Left colon (tissue), 2 donors: ENCODE results near the gene OGFR. TPM values are rescaled to one million over a fixed set of nuclear protein-coding genes. Genes with fewer than 3 reads are reported as not detected.

Experiments used
- ATAC-seq: fragments of 200-7000 bp; cut with Tn5 transposase; one replicate; pipeline ENCODE4 v1.9.1; 2020; ENCODE audit warnings: mild to moderate bottlenecking, moderate library complexity
- DNase-seq, 2 donors: peaks; one replicate each; pipeline ENCODE4 v3.0.0-alpha.2; 2020
- intact Hi-C, 2 donors: fragments of 100-400 bp; cut with DNase I in 1 of 2; cut with micrococcal nuclease in 1 of 2; formaldehyde crosslinking; loops; one replicate each; pipeline versions ENCODE4 v1.11.2 to v1.14.0; 2022; cut with DNase I, micrococcal nuclease
- total RNA-seq, 2 donors: library from RNA; stranded (reverse); fragmentation: NEBNext Ultra II Directional; extraction: Animal tissue kit (Norgen Biotek cat#: 25700); gene quantifications; one replicate each; pipeline ENCODE4 v1.2.1, GENCODE V29; 2021
- donor health status: DM: no; HTN: no; CAD: no.
- donor health status: DM: yes; HTN: yes; CAD: no.

Gene OGFR
- total RNA-seq, 2 donors from 2014 or later, result 39.5 to 41.0 TPM

GRCh38 chr20:62768234-62768546 lies 36.4 kb upstream of the OGFR start:
- intact Hi-C loops, result no loop called here
- DNase-seq, result no peak

GRCh38 chr20:62768551-62769287 lies 35.9 kb upstream of the OGFR start:
- ATAC-seq (peak; percentile 68), DNase-seq (peak in 1 of 2 donors; percentile 49)
- intact Hi-C loops, result no loop called here

More at GRCh38 chr20:62768234-62768546, 36.4 kb upstream of the OGFR start:
- ATAC-seq, result no peak

- DNase-seq (no peak), ATAC-seq (no peak)
- intact Hi-C loops, result no loop called here
These were observed 35.1 kb upstream of the OGFR start for GRCh38 chr20:62769346-62770071.

- intact Hi-C loops, result no loop called here
- no peak for DNase-seq
- no peak for ATAC-seq
These were observed 34.3 kb upstream of the OGFR start for GRCh38 chr20:62770111-62770910.

- intact Hi-C loops, result no loop called here
- ATAC-seq, result no peak
- DNase-seq, result no peak
These were observed 33.7 kb upstream of the OGFR start for GRCh38 chr20:62770916-62771315.

- ATAC-seq (no peak), DNase-seq (no peak)
- intact Hi-C loops, result no loop called here
These were observed 33.1 kb upstream of the OGFR start for GRCh38 chr20:62771396-62772102.

GRCh38 chr20:62772103-62772611 lies 32.5 kb upstream of the OGFR start:
- ATAC-seq (no peak), DNase-seq (no peak)
- intact Hi-C loops, result no loop called here

GRCh38 chr20:62772619-62772989 lies 32.0 kb upstream of the OGFR start:
- DNase-seq (no peak), ATAC-seq (no peak)
- intact Hi-C loops, result no loop called here

GRCh38 chr20:62772990-62773844 lies 31.4 kb upstream of the OGFR start:
- ATAC-seq (no peak), DNase-seq (no peak)
- intact Hi-C loops, result no loop called here

- DNase-seq (no peak), ATAC-seq (no peak)
- intact Hi-C loops, result no loop called here
These were observed 30.6 kb upstream of the OGFR start for GRCh38 chr20:62773845-62774714.

GRCh38 chr20:62774762-62775161 lies 29.9 kb upstream of the OGFR start:
- DNase-seq, result no peak
- ATAC-seq, result no peak
- intact Hi-C loops, result no loop called here

GRCh38 chr20:62775206-62775605 lies 29.4 kb upstream of the OGFR start:
- ATAC-seq (no peak), DNase-seq (no peak)
- intact Hi-C loops, result no loop called here

GRCh38 chr20:62776035-62776691 lies 28.5 kb upstream of the OGFR start:
- DNase-seq (no peak), ATAC-seq (no peak)
- intact Hi-C loops, result no loop called here

- DNase-seq (peak; percentile 41 to 61), ATAC-seq (peak; percentile 64)
- intact Hi-C loops, result no loop called here
These were observed 27.7 kb upstream of the OGFR start for GRCh38 chr20:62776692-62777527.

- no peak for ATAC-seq
- intact Hi-C loops, result no loop called here
- DNase-seq, result no peak
These were observed 27.2 kb upstream of the OGFR start for GRCh38 chr20:62777528-62777830.

GRCh38 chr20:62778058-62778457 lies 26.6 kb upstream of the OGFR start:
- intact Hi-C loops, result no loop called here
- DNase-seq (no peak), ATAC-seq (no peak)
